ENCODE results near the gene MAPKAPK5.

DNA sequence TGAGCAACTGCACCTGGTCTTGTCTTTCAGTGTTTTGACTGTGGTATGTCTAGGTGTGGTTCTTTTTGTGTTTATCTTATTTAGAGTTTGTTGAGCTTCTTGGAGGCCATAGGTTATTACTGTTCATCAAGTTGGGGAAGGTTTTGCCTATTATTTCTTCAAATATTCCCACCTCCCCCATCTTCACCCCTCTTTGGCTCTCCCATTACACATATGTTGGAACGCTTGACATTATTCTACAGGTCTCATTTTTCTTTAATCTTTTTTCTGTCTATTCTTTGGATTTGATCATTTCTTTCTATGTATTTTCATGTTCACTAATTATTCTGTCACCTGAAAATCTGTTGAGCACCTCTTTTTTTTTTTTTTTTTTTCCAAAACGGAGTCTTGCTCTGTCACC, 16.2 kb downstream of the MAPKAPK5 start:
- TF ChIP-seq, protein P1, sequence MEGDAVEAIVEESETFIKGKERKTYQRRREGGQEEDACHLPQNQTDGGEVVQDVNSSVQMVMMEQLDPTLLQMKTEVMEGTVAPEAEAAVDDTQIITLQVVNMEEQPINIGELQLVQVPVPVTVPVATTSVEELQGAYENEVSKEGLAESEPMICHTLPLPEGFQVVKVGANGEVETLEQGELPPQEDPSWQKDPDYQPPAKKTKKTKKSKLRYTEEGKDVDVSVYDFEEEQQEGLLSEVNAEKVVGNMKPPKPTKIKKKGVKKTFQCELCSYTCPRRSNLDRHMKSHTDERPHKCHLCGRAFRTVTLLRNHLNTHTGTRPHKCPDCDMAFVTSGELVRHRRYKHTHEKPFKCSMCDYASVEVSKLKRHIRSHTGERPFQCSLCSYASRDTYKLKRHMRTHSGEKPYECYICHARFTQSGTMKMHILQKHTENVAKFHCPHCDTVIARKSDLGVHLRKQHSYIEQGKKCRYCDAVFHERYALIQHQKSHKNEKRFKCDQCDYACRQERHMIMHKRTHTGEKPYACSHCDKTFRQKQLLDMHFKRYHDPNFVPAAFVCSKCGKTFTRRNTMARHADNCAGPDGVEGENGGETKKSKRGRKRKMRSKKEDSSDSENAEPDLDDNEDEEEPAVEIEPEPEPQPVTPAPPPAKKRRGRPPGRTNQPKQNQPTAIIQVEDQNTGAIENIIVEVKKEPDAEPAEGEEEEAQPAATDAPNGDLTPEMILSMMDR (IDR thresholded peaks at IDR 0.05; ENCODE audit: low read depth, low read length, poor library complexity, severe bottlenecking), result no peak
- no peak for TF ChIP-seq EZH2phosphoT487 (IDR thresholded peaks at IDR 0.05; ENCODE audit: borderline replicate concordance, low read length)
